GM21737 (cell line): Measurements from ENCODE around the gene SYT3.

Experiments used
- ATAC-seq: cut with Tn5 transposase; IDR thresholded peaks from one replicate; pipeline ENCODE4 v1.9.1; 2021; ENCODE audit warnings: mild to moderate bottlenecking, moderate library complexity; ENCODE audit not compliant: unreplicated experiment

The SYT3 gene

DNA sequence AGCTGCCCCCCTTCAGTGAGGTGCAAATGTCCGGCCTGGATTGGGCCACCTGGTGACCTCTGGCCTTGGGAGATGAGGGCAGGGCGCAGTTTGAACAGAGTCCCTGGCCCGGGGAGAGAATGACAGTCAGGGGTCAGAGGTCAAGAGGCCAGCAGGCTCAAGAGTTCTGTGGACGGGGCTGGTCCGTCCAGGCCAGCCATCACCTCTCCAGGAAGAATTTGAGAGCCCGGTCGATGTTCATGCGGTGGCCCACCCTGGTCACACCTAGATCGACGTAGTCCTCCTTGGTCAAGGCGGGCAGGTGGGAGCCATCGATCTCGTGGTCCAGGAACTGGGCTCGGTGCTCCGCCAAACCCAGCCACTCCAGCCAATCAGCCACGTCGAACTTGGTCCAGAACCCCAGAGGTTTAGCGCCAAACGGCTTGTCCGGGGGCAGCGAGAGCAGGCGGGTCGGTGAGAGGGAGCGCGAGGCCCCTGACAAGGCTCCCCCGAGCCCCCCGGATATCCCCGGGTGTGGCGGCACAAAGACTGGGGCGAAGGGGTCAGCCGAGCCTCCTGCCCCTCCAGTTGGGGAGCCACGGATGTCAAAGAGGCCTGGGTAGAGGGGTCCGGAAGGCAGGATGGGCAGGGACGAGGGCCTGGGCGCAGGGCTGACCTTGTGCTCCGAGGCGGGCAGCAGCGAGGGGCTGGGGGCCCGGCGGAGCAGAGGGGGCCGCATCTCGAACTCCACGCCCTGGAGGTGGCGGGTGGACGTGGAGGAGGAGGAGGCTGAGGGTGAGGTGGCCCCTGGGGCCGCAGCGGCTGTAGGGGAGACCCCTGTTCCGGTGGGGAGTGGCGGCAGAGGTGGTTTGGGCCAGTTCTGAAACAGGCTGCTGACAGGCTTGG lies 22.3 kb upstream of the SYT3 start:
- no peak for ATAC-seq

DNA sequence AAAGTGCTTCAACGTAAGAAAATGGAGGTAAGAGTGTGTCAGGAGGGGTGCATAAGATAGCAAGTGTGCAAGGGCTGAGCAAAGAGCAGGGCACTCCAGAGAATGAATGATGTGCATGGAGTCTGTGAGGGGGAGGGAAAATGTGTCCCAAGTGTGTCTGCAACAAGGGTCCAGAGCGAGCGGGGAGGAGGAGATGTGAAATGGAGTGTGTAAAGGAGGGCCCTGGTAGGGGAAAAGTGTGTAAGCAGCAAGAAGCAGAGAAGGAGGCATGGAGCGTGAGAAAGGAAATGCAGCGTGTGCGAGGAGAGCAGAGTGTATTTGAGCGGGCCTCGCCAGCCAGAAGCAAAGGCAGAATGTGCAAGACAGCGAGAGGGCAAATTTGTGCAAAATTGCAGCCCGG lies 21.3 kb upstream of the SYT3 start:
- ATAC-seq: no peak

DNA sequence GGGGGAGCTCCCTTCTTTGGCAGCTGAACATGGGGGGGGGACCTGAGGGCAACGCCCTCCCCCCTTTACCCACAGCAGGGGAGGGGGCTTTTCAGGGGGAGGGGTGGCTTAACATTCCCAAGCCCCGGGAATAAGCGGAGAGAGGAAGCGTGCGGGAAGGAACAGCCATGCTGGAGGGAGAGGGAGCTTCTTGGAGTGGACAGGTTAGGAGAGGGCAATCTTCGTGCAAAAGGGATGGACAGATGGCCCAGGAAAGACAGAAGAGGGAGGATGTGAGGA lies 20.3 kb upstream of the SYT3 start:
- ATAC-seq: no peak

DNA sequence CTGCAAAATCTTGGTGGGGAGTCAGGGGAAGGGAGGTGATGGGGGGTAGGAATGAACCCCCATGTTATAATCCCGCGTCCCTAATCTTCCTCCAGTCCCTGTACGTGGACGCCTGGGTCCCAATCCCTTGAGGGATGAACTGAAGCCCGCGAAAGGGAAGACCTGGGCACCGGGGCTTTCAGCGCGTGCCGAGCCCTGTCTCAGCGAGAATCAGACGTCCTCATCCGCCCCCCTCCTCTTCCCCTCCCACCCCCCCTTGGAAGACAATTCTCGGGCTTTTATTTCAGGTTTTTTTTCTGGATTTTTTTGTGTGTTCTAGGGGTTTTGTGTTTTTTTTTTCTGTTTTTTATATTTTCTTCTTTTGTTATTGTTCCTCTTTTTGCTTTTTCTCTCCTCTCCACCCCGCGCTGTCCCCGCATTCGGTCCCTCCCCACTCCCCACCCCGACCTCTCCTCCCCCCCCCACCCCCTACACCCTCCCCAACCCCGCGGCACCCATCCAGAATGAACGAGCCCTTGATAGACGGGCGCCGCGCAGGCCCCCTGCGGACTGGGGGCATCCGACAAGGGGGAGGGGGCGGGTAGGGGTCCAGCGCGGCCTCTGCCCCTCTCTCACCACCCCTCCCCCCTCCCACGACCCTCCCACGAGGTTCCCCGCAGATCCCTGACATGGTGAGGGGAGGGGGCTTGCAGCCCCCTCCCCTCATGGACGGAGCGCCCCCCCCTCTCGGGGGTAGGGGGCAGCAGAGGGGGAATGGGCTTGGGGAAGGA lies 19.8 kb upstream of the SYT3 start:
- no peak for ATAC-seq

DNA sequence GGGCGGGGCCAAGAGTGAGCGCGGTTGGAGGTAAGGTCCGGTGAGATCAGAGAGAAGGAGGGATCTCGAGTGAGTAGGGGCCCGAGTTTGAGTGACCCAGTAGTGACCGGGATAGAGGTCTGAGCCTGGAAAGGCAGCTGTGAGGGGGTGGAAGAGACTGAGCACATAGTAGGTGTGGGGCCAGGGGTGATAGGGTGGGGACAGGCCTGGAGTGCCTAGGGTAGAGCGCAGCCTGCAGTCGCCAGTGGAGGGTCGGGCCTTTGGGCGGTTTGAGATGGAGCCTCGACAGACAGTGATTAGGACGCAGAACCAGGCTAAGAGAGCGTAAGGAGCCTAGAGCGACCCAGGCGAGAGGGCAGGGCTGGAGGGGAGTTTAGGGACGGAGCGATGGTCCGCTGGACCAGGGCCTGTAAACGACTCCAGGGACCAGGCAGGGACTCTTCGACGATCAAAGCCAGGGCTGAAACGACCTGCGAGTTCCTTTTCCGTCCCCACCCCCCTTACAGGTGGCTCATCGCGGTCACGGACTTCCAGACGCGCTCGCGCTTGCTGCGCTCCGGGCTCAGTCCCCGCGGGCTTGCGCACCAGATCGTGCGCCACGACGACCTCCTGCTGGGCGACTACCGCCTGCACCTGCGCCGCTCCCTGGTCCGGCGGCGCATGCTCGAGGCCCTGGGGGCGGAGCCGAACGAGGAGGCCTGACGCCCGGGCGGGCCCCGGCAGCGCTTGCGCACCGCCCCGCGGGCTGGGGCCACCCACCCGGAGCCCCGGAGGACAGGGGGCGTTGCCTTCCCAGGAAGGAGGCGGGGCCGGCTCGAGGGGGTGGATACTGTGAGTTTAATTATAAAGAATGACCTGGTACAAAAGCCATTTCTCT lies 19.0 kb upstream of the SYT3 start:
- no peak for ATAC-seq

DNA sequence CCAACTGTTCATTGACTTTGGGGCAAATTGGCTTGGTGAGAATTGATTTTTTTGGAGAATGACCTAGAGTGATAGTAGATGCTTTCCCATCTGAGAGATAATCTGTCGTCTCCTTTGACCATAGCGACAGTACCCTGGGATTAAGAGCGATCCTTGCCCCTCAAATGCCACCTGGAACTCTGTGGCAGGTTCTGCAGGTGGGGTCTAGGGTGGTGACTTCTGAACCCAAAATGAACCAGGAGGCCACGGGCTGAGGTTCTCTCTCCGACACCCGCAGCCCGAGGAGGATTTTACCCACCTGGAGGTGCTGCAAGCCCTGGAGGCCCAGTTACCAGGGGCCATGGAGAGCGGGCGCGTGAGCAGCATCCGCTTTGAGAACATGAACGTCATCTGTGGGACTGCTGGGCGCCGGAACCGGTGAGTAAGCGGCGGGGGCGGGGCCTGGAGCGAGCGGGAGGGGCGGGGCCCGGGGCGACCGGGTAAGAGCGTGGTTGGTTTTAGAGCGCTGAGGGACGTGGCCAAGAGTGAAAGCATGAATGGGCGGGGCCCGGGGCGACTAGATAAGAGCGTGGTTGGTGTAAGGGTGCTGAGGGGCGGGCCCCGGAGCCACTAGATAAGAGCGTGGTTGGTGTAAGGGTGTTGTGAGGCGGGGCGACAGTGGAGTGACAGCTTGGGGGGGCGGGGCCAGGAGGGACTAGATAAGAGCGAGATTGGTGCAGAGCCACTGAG lies 18.2 kb upstream of the SYT3 start:
- peak; percentile 49 for ATAC-seq

DNA sequence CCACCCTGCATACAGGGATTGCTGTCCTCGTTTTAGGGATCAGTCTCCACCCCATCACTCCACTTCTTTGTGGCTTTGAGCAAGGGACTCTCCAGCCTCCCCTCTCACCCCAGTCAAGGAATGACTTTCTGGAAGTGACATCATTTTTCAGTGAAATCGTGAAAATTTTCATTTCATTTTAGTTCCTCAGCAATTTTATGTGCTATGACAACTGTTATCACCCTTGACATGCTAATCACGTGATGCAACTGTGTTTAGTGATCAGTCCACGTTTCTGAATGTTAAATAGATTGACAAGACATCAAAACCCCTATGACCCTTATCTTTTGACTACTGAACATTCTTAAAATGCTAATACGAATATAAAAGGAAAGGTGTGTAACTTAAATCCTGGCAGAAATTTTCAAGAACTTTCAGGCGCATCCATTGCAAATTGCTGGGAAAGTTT lies 17.6 kb upstream of the SYT3 start:
- no peak for ATAC-seq

DNA sequence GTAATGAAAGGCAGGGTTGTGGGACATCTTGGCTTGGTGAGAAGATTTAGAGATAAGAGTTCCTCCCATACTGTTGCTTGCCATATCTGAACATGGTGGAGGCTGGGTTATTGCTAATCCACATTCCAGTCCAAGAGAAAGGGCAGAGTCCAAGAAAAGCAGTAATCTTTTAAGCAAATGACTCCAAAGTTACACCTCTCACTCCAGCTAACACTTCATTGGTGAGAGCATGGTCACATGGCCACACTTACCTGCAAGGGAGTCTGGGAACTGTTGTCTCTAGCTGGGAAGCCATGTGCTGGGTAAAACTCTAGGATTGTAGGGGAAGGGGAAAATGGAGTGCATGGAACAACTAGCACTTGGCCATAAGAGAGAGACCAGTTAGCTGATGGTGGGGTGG lies 15.2 kb upstream of the SYT3 start:
- ATAC-seq: no peak

DNA sequence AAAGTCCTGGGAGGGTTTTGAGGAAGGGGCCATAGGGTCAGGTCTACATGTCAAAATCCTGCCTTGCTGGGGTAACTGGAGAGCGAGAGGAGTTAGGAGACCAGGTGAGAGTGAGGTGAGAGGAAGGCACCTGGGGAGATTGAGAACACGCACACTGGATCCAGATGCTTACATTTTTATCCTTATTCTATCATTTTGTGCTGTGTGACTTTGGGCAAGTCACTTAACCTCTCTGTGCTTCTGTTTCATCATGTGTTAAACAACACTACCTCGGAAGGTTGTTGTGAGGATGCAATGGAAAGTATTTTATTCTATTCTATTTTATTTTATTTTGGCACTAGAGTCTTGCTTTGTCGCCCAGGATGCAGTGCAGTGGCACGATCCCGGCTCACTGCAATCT lies 13.0 kb upstream of the SYT3 start:
- no peak for ATAC-seq

DNA sequence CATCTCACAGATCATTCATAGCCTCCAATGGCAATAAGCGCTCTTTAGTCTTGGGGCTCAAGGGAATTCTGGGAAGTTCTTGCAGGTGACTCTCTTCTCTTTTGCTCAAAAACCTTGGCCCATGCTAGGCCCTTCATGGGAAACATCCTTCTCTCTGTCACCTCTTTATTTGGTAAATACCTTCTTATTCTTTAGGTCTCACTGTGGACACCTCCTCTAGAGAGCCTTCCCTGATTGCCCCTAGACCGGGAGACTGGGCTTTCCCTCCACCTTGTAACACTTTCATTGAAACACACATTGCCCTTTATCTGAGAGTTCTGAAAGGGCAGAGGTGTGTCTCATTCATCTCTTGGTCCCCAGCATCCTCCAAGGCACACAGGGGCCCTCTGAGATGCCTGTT lies 11.5 kb upstream of the SYT3 start:
- no peak for ATAC-seq

DNA sequence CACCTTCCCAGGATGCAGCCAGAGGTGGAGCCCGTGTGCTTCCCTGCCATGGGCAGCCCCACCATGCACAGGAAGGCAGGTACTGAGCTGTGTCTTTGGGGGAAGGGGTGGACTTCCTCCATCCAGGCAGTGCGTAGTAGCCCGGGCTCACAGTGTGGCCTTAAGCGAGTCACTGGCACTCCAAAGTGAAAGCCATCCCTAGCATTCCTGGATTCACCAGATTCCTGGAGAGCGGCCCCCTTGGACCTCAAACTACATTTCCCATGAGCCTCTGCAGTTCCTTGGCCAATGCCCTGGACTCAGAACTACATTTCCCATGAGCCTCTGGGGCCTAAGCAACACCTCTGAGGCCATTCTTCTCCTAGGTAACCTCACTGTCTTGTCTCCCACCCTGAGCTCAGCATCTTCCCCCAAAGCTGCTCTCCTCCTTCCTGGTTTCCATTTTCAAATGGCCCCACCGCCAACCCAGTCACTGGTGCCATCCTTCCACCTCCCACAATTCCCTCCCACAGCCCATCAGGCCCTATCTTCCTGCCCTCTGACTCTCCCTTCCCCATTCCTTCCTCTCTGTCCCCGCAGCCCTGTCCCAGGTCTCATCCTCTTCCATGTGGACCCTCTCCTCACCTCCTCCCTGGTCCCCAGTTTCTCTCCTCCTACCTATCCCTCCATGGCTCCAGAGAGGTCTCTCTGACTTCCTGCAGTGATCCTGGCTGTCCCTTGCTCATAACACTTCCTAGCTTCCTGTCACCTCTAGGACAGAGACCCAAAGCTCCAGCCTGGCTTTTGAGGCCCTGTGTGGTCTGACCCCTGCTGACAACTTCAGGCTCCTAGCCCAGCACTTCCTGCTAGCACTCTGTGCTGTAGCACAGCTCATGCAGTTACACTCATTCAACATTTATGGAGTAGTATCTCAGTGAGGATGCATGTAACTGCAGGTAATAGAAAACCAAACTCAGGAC lies 10.0 kb upstream of the SYT3 start, which contains the start of gene C19orf81:
Gene C19orf81, plus strand, starts transcription at position 13 of the 959 bp plus-strand sequence. Its CDS starts 0 bp downstream, at position 13.
- ATAC-seq: no peak

DNA sequence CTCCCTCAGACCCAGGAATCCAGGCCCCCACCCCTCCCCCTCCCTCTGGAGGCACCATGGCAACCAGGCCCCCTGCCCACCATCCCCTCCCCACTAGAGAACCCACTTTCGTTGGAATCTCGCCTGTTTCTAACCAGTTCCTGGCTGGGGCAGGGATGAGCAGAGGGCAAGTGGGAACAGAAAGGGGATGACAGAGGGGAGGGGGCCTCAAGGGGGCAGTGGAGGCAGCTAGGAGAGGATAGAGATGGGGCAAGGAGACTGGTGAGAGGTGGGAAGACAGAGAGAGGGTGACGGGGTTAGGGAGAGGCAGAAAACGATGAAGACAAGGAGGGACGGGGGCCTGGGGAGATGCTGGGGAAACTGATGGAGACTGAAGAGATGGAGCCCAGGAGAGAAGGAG lies 9.0 kb upstream of the SYT3 start:
- ATAC-seq: no peak

DNA sequence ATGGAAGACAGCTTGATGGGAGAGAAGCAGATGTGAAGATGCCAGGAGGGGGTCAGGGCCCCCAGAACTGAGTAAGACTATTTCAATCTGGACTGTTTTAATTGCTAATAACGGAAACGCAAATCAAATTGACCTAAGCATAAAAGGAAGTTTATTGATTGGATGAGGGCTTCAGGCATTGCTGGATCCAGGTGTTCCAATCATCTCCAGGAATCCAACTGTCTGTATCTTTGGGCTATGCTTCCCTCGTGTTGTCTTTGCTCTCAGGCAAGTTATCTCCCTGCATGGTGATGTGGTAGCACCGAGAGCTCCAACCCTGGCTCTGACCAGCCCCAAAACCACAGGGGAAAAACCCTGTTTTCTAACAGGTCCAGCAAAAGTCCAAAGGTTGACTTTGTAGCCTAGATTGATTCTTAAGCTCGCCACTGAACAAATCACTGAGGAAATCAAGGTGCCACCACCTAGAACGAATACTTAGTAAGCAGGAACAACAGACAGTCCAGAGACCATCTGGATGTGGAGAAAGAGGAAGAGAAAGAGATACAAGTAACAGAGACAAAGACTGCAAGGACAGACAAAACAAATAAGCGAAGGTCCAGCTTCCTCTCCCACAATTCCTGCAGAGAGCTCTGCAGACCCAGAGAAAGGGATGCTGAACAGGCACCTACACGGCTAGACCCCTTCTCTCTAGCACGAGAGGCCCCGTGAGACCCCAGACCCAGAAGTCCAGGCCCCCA lies 8.4 kb upstream of the SYT3 start:
- ATAC-seq: no peak

DNA sequence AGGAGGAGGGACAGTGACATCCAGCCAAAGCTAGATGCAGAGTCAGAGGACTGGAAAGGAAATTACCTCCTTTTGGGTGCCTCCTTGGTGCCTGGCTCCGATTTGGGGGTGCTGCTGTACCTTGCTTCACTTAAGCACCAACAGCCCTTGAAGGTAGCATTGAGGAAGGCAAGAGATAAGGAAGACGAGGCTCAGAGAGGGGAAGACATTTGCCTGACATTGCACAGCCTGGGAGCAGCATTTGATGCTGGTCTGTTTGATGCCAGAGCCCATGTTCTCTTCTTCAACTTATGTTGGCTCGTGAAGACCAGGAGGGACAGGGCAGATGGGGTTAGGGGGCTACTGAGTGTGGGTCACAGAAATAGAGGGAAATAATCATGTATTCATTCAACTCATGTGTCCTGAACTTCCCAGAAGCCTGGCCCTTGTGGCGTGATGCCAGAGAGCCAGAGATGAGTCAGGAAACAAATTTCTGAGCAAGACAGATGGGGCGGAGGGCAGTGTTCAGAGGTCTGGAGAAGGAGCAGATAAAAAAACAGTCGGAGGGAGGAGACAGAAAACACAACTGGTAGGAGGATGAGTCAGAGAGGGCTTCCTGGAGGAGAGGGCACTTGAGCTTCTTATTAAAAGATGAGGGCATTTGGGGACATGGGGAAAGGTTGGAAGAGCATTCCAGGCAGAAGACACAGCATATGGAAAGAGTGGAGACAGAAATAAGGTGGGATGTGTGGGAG lies 6.6 kb upstream of the SYT3 start:
- ATAC-seq: no peak

DNA sequence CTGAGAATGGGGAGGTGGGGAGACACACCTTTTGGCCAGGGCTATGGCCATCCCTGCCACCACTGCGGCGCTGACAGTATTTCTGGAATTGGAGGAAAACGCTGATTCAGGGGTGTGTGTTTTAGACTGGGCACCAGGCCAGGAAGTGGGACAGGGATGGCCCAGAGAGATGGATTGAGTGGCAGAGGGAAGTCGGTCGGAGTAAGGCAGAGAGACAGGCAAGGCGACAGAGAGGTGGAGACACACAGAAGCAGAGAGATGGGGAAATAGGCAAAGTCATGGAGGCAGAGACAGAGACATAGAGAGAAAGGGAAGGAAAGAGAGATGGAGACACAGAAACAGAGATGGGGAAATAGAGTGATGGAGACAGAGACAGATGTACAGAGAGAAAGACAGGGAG lies 5.4 kb upstream of the SYT3 start:
- no peak for ATAC-seq

DNA sequence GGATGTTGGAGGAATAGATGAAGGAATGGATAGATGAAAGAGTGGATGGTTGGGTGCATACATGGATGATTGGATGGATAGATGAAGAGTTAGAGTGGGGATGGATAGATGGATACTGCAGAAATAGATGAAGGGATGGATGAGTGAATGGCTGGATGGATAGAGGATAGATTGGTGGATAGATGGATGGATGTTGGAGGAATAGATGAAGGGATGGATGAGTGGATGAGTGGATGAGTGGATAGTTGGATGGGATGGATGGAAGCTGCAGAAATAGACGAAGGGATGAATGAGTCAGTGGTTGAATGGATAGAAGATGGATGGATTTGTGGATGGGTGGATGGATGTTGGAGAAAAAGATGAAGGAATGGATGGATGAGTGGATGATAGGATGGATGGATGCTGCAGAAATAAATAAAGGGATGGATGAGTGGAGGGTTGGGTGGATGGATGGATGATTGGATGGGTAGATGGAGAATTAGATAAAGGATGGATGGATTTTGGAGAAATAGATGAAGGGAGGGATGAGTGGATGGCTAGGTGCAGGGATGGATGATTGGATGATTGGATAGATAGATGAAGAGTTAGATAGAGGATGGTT lies 4.7 kb upstream of the SYT3 start:
- no peak for ATAC-seq

DNA sequence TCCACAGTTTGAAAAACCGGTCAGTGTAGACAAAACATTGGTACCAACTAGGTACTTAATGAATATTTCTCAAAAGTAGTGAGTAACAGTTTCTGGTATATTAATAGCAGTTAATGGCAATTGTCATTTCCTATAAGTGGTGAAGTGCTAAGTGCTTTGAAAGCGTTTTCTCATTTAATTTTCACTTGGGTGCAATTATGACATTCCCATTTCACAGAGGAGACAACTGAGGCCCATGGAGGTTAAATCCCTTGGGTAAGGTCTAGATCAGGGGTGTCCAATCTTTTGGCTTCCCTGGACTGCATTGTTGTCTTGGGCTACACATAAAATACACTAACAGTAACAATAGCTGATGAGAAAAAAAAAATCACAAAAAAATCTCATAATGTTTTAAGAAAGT lies 687 bp upstream of the SYT3 start:
- ATAC-seq: no peak

DNA sequence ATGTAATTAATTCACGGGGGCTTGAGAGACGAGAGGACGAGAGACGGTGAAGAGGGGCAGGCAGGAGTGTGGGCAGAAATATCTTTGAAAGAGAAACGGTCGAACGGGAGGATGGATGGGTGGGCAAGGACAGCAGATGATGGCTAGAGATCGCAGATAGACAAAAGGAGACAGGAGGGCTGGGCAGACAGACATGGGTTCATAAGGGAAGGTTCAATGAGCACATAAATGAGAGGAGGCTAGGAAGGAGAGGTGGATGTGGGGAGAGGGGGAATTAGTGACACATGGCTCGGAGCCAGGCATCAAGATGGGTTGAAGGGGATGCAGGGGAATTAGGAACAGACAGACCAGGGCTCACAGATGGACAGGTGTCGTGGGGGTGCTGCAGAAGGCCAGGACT lies 1.1 kb downstream of the SYT3 start:
- no peak for ATAC-seq
